Effector memory CD4-positive, alpha-beta T cell (primary cell): ENCODE results near the gene DNAH7.

Experiments
- DNase-seq, 3 donors: peaks; one replicate each; pipeline ENCODE4 v3.0.0-alpha.2; 2020
- H3K27ac ChIP-seq: 2 replicates; pipeline ENCODE4 v1.7.0; 2013; ENCODE audit warnings: mild to moderate bottlenecking, low read length, moderate library complexity; ENCODE audit not compliant: insufficient read depth, poor library complexity, severe bottlenecking
- H3K27me3 ChIP-seq: replicated peaks from 2 replicates; pipeline ENCODE4 v1.7.0; 2013; ENCODE audit warnings: mild to moderate bottlenecking, low read length; ENCODE audit not compliant: insufficient read depth, control insufficient read depth, poor library complexity, severe bottlenecking
- H3K36me3 ChIP-seq: 2 replicates; pipeline ENCODE4 v1.7.0; 2013; ENCODE audit warnings: mild to moderate bottlenecking, low read length, moderate library complexity; ENCODE audit not compliant: control insufficient read depth, insufficient read depth
- H3K4me1 ChIP-seq: 2 replicates; pipeline ENCODE4 v1.7.0; 2013; ENCODE audit warnings: low read length, mild to moderate bottlenecking; ENCODE audit not compliant: control insufficient read depth, insufficient read depth, poor library complexity, severe bottlenecking
- H3K4me3 ChIP-seq: 2 replicates; pipeline ENCODE4 v1.7.0; 2013; ENCODE audit warnings: low read length, low read depth, mild to moderate bottlenecking; ENCODE audit not compliant: insufficient read depth, poor library complexity, severe bottlenecking
- H3K9me3 ChIP-seq: 2 replicates; pipeline ENCODE4 v1.7.0; 2013; ENCODE audit warnings: mild to moderate bottlenecking, low read length, moderate library complexity; ENCODE audit not compliant: control insufficient read depth

DNAH7 gene

GRCh38 chr2:195898505-195899191, 170.0 kb downstream of the DNAH7 start:
- no peak for DNase-seq
- no peaks in the 10 kb centered on the region for H3K27me3 ChIP-seq
- H3K27ac ChIP-seq = no peak overlapping the region
- no peaks in the 10 kb centered on the region for H3K36me3 ChIP-seq
- H3K4me1 ChIP-seq = no peaks in the 10 kb centered on the region
- no peaks in the 10 kb centered on the region for H3K9me3 ChIP-seq
- no peak overlapping the region for H3K4me3 ChIP-seq

DNA sequence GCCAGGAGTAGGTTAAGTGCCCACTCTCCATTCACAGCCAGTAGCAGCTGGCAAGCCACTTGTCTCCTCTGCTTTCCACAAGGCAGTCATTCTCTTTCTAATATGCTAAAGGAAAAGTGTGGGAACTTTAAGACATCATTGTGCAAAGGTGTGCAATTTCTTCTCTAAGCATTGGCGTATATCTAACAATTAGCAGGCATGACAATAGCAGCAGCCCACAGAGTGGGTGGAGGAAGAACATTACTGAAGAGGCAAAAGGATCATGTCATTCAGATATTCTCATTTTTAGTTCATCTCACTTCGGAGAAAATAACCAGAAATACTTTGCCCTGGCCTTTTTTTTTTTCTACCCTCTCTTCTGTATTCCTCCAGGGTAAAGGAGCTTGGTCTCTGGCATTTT, 177.6 kb downstream of the DNAH7 start:
- no peak for DNase-seq
- Histone ChIP-seq H3K9me3 (no peaks in the 10 kb centered on the region), H3K4me3 (no peak overlapping the region), H3K27ac (no peak overlapping the region), H3K27me3 (no peaks in the 10 kb centered on the region), H3K4me1 (no peaks in the 10 kb centered on the region), H3K36me3 (no peaks in the 10 kb centered on the region)

- H3K27ac ChIP-seq = no peak overlapping the region
- no peaks in the 10 kb centered on the region for H3K36me3 ChIP-seq
- no peaks in the 10 kb centered on the region for H3K4me1 ChIP-seq
- no peaks in the 10 kb centered on the region for H3K27me3 ChIP-seq
- DNase-seq = no peak
- H3K4me3 ChIP-seq = no peak overlapping the region
- H3K9me3 ChIP-seq = no peaks in the 10 kb centered on the region
Observed at GRCh38 chr2:195879153-195879552, 189.5 kb downstream of the DNAH7 start.

GRCh38 chr2:195871326-195871725, 197.3 kb downstream of the DNAH7 start:
- H3K4me1 ChIP-seq = no peaks in the 10 kb centered on the region
- no peak for DNase-seq
- H3K4me3 ChIP-seq = no peak overlapping the region
- no peak overlapping the region for H3K27ac ChIP-seq
- no peaks in the 10 kb centered on the region for H3K9me3 ChIP-seq
- no peaks in the 10 kb centered on the region for H3K27me3 ChIP-seq
- H3K36me3 ChIP-seq = no peaks in the 10 kb centered on the region

DNA sequence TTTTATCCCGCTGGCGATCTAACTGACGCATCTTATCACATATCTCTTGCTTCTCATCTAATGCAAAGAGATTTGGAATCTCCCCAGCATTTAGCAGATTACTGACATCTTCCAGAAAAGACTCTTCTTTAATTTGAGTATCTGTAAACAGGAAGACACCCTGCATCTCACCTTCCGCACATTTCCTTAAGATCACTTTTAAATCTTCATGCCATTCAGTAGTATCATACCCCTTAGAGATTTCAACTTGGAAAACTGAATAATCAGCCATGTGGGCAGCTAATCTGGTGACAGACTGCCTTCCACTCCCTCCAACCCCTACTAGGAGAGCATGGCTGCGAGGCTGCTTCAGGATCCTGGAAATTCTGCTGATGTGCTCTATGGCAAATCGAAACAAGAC, 204.3 kb downstream of the DNAH7 start:
- Histone ChIP-seq H3K4me3 (no peak overlapping the region), H3K9me3 (no peaks in the 10 kb centered on the region), H3K4me1 (no peaks in the 10 kb centered on the region), H3K27me3 (no peaks in the 10 kb centered on the region), H3K27ac (no peak overlapping the region), H3K36me3 (no peaks in the 10 kb centered on the region)
- DNase-seq = no peak

GRCh38 chr2:195863564-195863963, 205.1 kb downstream of the DNAH7 start:
- Histone ChIP-seq H3K27ac (no peak overlapping the region), H3K9me3 (no peaks in the 10 kb centered on the region), H3K27me3 (no peaks in the 10 kb centered on the region), H3K4me3 (no peak overlapping the region), H3K4me1 (no peaks in the 10 kb centered on the region), H3K36me3 (no peaks in the 10 kb centered on the region)
- DNase-seq = no peak

DNA sequence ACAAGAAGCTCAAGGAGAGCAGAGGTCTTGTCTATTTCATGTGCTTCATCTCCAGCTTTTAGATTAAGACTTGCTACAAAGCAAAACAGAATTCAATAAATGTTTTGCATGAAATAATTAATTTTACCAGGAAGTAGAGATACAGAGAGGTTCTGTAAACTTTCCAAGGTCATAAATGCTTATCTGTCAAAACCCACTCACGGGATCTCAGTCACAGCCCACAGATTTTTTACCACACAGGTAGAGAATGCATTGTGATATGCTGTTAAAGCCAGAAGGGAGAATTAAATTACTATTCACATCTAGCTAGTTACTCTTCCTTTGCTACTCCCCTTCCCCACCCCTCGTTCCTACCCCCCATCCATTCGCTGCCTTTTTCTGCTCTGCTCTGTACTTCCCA, 205.5 kb downstream of the DNAH7 start:
- Histone ChIP-seq H3K4me1 (no peaks in the 10 kb centered on the region), H3K27ac (no peak overlapping the region)

DNA sequence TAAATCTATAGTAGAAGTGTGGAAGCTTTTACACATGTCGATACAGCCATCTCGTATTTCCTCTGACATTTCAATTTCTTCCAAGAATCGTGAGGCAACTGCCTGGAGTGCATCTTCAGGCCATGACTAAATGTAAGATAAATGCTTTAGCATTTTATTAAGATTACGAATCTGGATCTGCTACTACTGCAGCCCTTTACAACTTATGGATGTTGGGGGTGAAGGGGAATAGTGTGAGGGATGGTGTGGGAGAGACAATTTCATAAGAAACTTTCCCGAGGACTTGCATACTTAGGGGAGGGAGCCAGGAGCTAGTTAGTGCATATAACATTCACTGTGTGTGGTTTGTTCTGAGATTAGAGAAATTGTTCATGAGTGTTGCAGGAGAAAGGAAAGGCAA, 206.8 kb downstream of the DNAH7 start:
- no peaks in the 10 kb centered on the region for H3K4me1 ChIP-seq
- H3K27ac ChIP-seq = no peak overlapping the region
- no peak overlapping the region for H3K4me3 ChIP-seq
- H3K9me3 ChIP-seq = no peaks in the 10 kb centered on the region
- no peaks in the 10 kb centered on the region for H3K27me3 ChIP-seq
- no peaks in the 10 kb centered on the region for H3K36me3 ChIP-seq
- DNase-seq = no peak

More for the DNA sequence above, 205.5 kb downstream of the DNAH7 start:
- Histone ChIP-seq H3K36me3 (no peaks in the 10 kb centered on the region), H3K4me3 (no peak overlapping the region), H3K27me3 (no peaks in the 10 kb centered on the region), H3K9me3 (no peaks in the 10 kb centered on the region)
- DNase-seq = no peak

GRCh38 chr2:195859513-195859912, 209.1 kb downstream of the DNAH7 start:
- H3K9me3 ChIP-seq = no peaks in the 10 kb centered on the region
- DNase-seq = no peak
- H3K36me3 ChIP-seq = no peaks in the 10 kb centered on the region
- H3K4me3 ChIP-seq = no peak overlapping the region
- no peak overlapping the region for H3K27ac ChIP-seq
- no peaks in the 10 kb centered on the region for H3K4me1 ChIP-seq
- no peaks in the 10 kb centered on the region for H3K27me3 ChIP-seq

GRCh38 chr2:195857132-195857531, 211.5 kb downstream of the DNAH7 start:
- Histone ChIP-seq H3K4me3 (no peak overlapping the region), H3K27ac (no peak overlapping the region), H3K27me3 (no peaks in the 10 kb centered on the region), H3K36me3 (no peaks in the 10 kb centered on the region), H3K4me1 (no peaks in the 10 kb centered on the region), H3K9me3 (no peaks in the 10 kb centered on the region)
- DNase-seq = no peak
